Measurements from ENCODE around the gene CASP1.

- TF ChIP-seq CTCF (IDR thresholded peaks at IDR 0.05; ENCODE audit: insufficient read depth, low read depth, low read length) (no peak), EZH2 (IDR thresholded peaks at IDR 0.05; ENCODE audit: insufficient read depth, low read length) (no peak)
Observed at GRCh38 chr11:104997288-104997687, 37.7 kb downstream of the CASP1 start.
